GM18519 (cell line): ENCODE measurements around the gene COMMD9.

Source experiments
- ATAC-seq: cut with Tn5 transposase; IDR thresholded peaks from one replicate; pipeline ENCODE4 v1.9.1; 2021; ENCODE audit warnings: mild to moderate bottlenecking, moderate library complexity; ENCODE audit not compliant: unreplicated experiment, low FRiP score

Gene COMMD9

DNA sequence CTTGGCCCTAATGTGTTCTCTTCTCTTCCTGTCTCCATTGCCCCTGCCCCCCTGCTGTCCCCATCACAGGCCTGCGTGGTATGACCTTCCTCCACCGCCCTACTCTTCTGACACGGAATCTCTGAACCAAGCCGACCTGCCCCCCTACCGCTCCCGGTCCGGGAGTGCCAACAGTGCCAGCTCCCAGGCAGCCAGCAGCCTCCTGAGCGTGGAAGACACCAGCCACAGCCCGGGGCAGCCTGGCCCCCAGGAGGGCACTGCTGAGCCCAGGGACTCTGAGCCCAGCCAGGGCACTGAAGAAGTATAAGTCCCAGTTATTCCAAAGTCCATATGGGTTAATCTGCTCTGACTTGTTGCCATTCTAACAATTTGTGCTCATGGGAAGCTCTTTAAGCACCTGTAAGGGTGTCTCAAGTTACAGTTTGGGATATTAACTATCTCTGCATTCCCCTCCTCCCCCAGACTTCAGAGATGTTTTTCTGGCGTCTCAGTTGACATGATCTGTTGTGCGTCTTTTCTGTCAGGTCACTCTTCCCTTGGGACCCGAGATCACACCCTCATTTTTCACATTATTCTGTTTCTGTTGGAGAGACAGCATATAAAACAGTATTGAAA, 60.0 kb downstream of the COMMD9 start:
- ATAC-seq: no peak

- ATAC-seq: no peak
Observed at GRCh38 chr11:36228689-36229088, 60.5 kb downstream of the COMMD9 start.

- no peak for ATAC-seq
Observed at GRCh38 chr11:36227044-36227443, 62.2 kb downstream of the COMMD9 start.

DNA sequence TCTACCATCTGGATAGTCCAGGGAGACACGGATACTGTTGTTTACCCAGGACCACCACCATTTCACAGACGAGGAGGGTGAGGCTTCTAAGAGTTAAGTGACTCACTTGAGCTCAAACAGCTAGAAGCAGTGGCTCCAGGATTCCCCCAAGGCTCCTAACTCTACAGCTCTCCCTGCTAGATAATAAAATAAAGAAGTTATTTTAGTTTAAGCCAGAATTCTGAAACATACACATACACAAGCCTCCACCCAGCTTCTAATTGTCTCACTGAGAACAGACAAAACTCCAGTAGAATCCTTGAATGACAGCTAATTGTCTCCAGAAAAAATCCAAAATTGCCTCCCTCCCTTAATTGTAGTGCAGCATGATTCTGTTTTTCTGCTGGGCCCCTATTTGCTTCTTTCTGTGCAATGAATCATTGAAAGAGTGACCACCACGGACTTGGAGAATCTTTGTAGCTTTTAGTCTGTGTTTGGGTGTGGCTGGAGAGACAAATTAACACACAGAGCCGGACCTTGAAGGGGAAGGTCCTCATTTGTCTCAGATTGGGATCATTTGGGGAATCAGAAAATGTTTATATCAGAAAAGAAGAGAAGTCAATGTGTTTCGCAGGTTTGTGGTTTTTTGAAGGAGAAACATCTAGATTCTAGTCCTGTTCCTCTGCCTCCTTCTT, 64.9 kb downstream of the COMMD9 start:
- no peak for ATAC-seq

DNA sequence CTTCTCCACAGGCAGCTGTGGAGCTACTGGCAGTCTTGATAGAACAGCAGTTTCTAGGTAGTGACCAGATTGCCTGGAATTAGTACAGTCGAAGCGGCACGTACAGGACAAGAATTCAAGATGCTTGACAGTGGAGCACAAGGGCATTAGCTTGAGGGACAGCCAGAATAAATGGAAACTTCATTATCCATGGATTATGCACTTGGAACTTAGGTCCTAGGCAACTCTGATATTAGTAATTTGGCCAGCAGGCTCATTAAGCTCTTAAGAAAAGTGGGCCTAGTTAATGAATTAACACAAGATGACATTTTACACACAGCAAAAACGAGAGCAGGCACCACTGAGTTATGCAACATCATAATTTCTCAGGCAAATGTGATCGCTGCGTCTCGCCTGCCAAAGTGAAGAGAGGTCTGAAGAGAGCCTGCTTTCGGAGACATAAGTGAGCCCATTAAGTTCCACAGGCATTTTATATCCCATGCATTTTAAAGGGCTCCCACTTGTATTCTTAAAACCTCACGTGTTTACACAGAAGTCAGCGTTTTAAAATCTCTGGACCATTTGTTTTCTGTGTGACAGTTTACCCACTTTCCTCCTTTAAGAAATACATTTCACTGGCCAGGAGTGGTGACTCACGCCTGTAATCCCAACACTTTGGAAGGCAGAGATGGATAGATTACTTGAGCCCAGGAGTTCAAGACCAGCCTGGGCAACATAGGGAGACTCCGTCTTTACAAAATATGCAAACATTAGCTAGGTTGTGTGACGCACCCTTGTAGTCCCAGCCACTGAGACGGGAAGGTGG, 66.2 kb downstream of the COMMD9 start:
- ATAC-seq: no peak
